PC-3 (cell line): ENCODE measurements around the gene TTYH2.

ENCODE experiments used
- EZH2 ChIP-seq: fragments of 300-600 bp; sonication (generic); IDR thresholded peaks from one replicate; pipeline ENCODE4 v1.6.1; 2017; ENCODE audit warnings: antibody characterized with exemption, mild to moderate bottlenecking, low read length; ENCODE audit not compliant: unreplicated experiment
- EZH2phosphoT487 ChIP-seq: fragments of 300-600 bp; sonication (generic); IDR thresholded peaks from 2 replicates; pipeline ENCODE4 v1.6.1; 2018; ENCODE audit warnings: mild to moderate bottlenecking, antibody characterized with exemption, low read length, borderline replicate concordance
- TF ChIP-seq, protein P1 (sequence below): fragments of 300-600 bp; sonication (generic); conservative IDR thresholded peaks from 2 replicates; pipeline ENCODE4 v1.5.1; 2017; ENCODE audit warnings: antibody characterized with exemption, low read depth, mild to moderate bottlenecking, low read length

DNA sequence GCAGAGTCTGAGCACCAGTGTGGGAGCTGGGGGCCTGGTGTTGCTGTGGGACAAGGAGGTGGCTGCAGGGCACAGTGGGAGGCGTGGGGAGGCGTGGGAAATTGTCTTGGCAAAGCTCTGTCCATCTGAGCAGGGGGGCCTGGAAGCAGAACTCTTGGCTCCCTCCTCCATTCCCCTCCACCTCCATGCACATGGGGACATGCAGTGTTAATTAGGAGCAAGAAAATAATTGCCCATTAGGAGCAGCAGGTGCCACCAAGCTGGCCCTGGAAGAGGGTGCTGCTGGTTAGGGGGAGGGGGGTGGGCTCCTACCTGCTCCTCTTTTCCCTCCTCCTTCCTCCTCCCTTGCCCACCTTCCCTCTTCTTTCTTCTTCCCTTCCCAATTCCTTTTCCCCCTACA is 4.5 kb downstream of the TTYH2 start:
- TF ChIP-seq EZH2phosphoT487: no peak
- TF ChIP-seq, protein P1, sequence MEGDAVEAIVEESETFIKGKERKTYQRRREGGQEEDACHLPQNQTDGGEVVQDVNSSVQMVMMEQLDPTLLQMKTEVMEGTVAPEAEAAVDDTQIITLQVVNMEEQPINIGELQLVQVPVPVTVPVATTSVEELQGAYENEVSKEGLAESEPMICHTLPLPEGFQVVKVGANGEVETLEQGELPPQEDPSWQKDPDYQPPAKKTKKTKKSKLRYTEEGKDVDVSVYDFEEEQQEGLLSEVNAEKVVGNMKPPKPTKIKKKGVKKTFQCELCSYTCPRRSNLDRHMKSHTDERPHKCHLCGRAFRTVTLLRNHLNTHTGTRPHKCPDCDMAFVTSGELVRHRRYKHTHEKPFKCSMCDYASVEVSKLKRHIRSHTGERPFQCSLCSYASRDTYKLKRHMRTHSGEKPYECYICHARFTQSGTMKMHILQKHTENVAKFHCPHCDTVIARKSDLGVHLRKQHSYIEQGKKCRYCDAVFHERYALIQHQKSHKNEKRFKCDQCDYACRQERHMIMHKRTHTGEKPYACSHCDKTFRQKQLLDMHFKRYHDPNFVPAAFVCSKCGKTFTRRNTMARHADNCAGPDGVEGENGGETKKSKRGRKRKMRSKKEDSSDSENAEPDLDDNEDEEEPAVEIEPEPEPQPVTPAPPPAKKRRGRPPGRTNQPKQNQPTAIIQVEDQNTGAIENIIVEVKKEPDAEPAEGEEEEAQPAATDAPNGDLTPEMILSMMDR: no peak
- no peak for TF ChIP-seq EZH2
